ENCODE measurements around the gene FMNL2.

DNA sequence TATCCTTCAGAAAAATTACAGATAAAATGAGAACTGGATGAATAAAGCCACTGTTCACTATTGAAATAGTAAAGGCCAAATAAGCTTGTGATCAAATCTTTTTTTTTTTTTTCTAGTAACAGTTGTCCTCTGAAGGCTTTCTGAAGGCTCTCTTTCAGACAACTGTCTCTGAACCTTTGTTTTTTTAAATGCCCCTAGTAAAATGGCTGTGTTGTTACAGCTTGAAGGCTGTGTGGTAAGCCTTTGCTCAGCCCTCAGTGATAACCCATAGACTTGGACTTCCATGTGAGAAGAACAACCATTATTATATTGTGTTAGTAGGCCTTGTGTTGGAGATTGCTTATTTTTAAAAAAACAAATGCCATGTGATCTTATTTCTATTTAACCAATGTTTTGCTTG lies 17.6 kb downstream of the FMNL2 start:
- no peak for TF ChIP-seq POLR2A (IDR thresholded peaks at IDR 0.05)
- TF ChIP-seq, protein P1, sequence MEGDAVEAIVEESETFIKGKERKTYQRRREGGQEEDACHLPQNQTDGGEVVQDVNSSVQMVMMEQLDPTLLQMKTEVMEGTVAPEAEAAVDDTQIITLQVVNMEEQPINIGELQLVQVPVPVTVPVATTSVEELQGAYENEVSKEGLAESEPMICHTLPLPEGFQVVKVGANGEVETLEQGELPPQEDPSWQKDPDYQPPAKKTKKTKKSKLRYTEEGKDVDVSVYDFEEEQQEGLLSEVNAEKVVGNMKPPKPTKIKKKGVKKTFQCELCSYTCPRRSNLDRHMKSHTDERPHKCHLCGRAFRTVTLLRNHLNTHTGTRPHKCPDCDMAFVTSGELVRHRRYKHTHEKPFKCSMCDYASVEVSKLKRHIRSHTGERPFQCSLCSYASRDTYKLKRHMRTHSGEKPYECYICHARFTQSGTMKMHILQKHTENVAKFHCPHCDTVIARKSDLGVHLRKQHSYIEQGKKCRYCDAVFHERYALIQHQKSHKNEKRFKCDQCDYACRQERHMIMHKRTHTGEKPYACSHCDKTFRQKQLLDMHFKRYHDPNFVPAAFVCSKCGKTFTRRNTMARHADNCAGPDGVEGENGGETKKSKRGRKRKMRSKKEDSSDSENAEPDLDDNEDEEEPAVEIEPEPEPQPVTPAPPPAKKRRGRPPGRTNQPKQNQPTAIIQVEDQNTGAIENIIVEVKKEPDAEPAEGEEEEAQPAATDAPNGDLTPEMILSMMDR (IDR thresholded peaks at IDR 0.05) = no peak

Measured in thyroid gland (tissue), 4 donors.